ENCODE measurements around the gene TGFA. TPM values are rescaled to one million over a fixed set of nuclear protein-coding genes. Genes with fewer than 3 reads are reported as not detected.

Gene TGFA
- total RNA-seq, 2 donors from 2014 or later = 1.1 to 1.9 TPM

DNA sequence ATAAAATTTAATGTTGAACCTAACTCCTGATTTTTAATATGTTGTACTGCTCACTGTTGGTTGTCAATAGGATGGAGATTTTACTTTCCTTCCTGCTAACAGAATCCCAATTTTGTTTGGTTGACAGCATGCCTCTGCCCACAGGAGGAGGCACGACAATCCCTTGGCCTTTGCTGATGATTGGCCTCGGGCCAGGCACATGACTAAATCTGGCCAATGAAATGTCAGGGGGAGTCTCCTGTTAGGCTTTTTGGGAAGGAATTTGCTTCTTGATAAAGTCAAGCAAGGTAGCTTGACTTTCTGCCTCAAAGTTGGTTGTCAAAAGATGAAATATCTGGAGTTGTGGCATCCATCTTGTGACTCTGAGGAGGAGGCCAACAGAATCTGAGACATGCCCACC lies 6.8 kb upstream of the TGFA start:
- Histone ChIP-seq H3K4me1 (ENCODE audit: control insufficient read depth in 1 of 2, low read depth in 2 of 2) (no peaks in the 10 kb centered on the region), H3K4me3 (no peak overlapping the region), H3K36me3 (no peaks in the 10 kb centered on the region), H3K27me3 (replicated peaks; ENCODE audit: insufficient read depth) (no peaks in the 10 kb centered on the region), H3K9me3 (no peaks in the 10 kb centered on the region), H3K27ac (no peak overlapping the region)
- TF ChIP-seq, protein P1, sequence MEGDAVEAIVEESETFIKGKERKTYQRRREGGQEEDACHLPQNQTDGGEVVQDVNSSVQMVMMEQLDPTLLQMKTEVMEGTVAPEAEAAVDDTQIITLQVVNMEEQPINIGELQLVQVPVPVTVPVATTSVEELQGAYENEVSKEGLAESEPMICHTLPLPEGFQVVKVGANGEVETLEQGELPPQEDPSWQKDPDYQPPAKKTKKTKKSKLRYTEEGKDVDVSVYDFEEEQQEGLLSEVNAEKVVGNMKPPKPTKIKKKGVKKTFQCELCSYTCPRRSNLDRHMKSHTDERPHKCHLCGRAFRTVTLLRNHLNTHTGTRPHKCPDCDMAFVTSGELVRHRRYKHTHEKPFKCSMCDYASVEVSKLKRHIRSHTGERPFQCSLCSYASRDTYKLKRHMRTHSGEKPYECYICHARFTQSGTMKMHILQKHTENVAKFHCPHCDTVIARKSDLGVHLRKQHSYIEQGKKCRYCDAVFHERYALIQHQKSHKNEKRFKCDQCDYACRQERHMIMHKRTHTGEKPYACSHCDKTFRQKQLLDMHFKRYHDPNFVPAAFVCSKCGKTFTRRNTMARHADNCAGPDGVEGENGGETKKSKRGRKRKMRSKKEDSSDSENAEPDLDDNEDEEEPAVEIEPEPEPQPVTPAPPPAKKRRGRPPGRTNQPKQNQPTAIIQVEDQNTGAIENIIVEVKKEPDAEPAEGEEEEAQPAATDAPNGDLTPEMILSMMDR (IDR thresholded peaks at IDR 0.05) = no peak
- ATAC-seq (ENCODE audit: insufficient number of reproducible peaks, low FRiP score, low read depth) (no peak), DNase-seq (ENCODE audit: low spot score) (no peak)

- DNase-seq (ENCODE audit: low spot score) (no peak), ATAC-seq (ENCODE audit: insufficient number of reproducible peaks, low FRiP score, low read depth) (no peak)
- H3K36me3 ChIP-seq = no peaks in the 10 kb centered on the region
Measured at GRCh38 chr2:70560040-70560439, 6.4 kb upstream of the TGFA start.

DNA sequence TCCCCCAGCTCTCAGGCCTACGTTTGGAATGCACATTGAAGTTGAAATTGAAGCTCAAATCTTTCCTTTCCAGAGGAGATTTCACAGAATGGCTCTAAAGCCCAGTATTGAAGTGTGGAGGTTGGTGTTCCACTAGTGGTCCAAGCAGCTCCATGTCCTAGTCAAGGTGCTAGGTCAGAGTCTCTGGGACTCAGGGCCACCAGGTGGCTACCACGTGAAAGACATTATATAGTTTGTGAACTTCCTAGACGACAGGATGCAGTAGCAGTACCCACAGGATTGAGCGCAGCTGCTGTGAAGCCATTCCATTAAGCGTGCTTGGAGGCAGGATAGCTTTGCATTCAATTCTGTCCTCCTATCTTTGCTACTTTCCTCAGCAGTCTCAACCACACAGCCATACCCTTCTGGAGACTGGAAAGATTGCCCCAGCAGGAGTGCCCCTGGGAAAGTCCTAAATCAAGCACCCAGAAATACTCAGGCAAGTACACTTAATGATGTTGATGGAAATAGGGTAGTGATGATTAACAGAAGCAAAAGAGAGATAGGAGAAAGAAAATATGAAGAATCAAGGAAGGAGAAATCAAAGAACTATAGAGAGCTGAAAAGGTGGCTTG lies 4.7 kb upstream of the TGFA start:
- DNase-seq (ENCODE audit: low spot score) (no peak), ATAC-seq (ENCODE audit: insufficient number of reproducible peaks, low FRiP score, low read depth) (no peak)
- H3K36me3 ChIP-seq = no peaks in the 10 kb centered on the region
- H3K4me3 ChIP-seq = no peak overlapping the region
- no peaks in the 10 kb centered on the region for H3K9me3 ChIP-seq
- TF ChIP-seq, protein P1 (IDR thresholded peaks at IDR 0.05) = no peak
- peaks cover 3 to 7% of the 10 kb centered on the region in 2 donors for H3K4me1 ChIP-seq (ENCODE audit: control insufficient read depth in 1 of 2, low read depth in 2 of 2)
- no peak overlapping the region for H3K27ac ChIP-seq
- H3K27me3 ChIP-seq (replicated peaks; ENCODE audit: insufficient read depth) = no peaks in the 10 kb centered on the region

More at GRCh38 chr2:70560040-70560439, 6.4 kb upstream of the TGFA start:
- Histone ChIP-seq H3K9me3 (no peaks in the 10 kb centered on the region), H3K4me3 (no peak overlapping the region), H3K4me1 (ENCODE audit: control insufficient read depth in 1 of 2, low read depth in 2 of 2) (no peaks in the 10 kb centered on the region), H3K27me3 (replicated peaks; ENCODE audit: insufficient read depth) (no peaks in the 10 kb centered on the region), H3K27ac (no peak overlapping the region)
- TF ChIP-seq, protein P1 (IDR thresholded peaks at IDR 0.05) = no peak

DNA sequence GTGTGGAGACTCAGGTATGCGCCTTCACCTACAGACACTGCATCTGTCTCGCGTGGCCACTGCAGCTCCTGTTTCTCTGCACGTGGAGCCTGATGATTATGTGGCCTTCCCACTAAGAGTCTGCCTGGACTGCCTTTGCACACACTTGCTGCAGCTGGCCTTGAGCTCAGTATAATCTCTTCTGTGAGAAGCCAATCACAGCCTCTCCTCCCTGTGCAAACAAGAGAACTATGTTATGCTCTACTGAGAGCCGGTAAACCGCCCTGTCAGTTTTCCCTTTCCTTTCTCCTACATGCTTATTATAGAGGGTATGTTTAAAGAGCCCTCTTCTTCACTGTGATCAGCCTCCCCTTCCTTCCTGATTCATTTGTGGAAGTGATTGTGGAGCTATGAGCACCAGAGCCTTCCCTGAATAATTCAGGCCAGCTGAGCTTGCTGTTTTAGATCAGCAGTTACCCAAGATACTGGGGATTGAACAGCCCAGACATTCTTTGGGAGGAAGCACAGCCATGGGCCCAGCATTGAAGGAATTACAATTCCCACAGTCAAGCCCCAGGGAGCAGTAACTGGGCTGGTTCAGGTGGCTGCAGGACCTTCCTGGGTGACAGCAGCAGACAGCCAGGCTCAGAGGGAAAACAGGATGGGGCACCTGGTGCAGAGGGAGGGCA lies 3.7 kb upstream of the TGFA start:
- H3K4me3 ChIP-seq = no peak overlapping the region
- TF ChIP-seq, protein P1 (IDR thresholded peaks at IDR 0.05) = no peak
- ATAC-seq (ENCODE audit: insufficient number of reproducible peaks, low FRiP score, low read depth) = no peak
- H3K36me3 ChIP-seq = no peaks in the 10 kb centered on the region
- no peak overlapping the region for H3K27ac ChIP-seq
- no peaks in the 10 kb centered on the region for H3K9me3 ChIP-seq
- peaks cover 3 to 17% of the 10 kb centered on the region in 2 donors for H3K4me1 ChIP-seq (ENCODE audit: control insufficient read depth in 1 of 2, low read depth in 2 of 2)
- no peak for DNase-seq (ENCODE audit: low spot score)
- H3K27me3 ChIP-seq (replicated peaks; ENCODE audit: insufficient read depth) = no peaks in the 10 kb centered on the region

DNA sequence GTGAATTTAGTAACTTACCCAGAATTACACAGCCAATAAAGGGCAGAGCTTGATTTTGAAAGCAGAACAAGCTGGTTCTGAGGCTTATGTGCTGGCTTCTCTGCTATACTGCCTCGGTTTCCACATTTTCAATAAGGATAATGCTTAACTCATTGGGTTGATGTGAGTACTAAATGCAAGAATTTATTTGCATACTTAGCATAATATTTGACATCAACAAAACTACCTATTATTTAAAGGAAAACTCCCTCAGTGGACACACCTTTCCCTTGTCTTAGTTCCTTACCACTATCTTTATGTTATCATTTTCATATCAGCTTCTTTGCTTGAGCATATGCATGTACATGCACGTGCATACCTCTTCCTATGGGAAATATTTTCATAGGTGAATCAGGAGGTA lies 3.0 kb upstream of the TGFA start:
- H3K27me3 ChIP-seq (replicated peaks; ENCODE audit: insufficient read depth) = no peaks in the 10 kb centered on the region
- H3K4me1 ChIP-seq (ENCODE audit: control insufficient read depth in 1 of 2, low read depth in 2 of 2) = peaks cover 3 to 19% of the 10 kb centered on the region in 2 donors
- no peak for ATAC-seq (ENCODE audit: insufficient number of reproducible peaks, low FRiP score, low read depth)
- no peak overlapping the region for H3K27ac ChIP-seq
- H3K4me3 ChIP-seq = no peak overlapping the region
- no peaks in the 10 kb centered on the region for H3K36me3 ChIP-seq
- no peaks in the 10 kb centered on the region for H3K9me3 ChIP-seq
- TF ChIP-seq, protein P1 (IDR thresholded peaks at IDR 0.05) = no peak
- no peak for DNase-seq (ENCODE audit: low spot score)

Measured in thoracic aorta (tissue), 2 donors.